HG02759 (cell line): Measurements from ENCODE around the gene SNX20.
A peak's percentile ranks its signal among the peaks of the same experiment; 100 is the strongest.

Experiments
- ATAC-seq: cut with Tn5 transposase; IDR thresholded peaks from one replicate; pipeline ENCODE4 v1.9.1; 2021; ENCODE audit warnings: mild to moderate bottlenecking, moderate library complexity; ENCODE audit not compliant: unreplicated experiment

SNX20 gene

DNA sequence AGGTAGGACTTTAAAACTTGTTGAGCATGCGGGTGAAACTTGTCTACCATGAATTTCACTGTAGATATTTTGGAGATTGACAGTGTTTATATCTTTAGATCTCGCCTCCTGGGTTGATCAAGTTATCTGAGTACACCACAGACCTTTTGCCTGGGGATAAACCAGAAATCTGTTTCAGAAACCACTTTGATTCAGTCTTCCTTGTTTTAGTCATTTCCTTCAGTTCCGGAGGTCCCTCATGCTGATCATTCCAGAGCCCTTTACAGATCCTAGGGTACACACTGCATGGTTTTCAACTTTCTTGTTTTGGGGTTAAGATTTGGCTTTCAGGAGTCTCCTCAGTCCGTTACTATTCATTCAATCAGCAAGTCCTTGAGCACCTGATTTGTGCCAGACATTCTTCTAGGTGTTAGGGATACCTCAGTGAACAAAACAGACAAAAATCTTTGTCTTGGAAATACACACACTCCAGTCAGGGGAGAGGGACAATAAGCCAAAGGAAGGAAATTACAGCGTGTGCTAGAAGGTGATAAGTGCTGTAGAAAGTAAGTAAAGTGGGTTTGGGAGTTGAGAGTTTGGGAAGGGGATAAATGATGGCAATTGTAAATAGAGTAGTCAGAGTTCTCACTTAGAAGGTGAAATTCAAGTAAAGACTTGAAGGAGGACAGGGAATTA, 24.5 kb upstream of the SNX20 start:
- ATAC-seq, result no peak

DNA sequence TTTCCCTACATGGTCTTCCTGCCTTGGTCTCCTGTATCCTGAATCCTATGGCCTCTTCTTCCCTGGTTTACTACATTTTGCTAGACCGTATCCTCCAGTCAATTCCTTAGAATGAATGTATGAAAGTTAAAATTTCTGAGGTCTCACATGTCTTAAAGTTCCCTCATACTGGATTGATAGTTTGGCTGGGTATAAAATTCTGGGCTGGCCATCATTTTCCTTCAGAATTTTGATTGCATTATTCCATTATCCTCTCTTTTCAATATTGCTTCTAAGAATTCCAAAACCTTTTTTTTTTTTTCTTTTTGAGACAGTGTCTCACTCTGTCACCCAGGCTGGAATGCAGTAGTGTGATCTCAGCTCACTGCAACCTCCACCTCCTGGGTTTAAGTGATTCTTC, 23.1 kb upstream of the SNX20 start:
- ATAC-seq, result no peak

DNA sequence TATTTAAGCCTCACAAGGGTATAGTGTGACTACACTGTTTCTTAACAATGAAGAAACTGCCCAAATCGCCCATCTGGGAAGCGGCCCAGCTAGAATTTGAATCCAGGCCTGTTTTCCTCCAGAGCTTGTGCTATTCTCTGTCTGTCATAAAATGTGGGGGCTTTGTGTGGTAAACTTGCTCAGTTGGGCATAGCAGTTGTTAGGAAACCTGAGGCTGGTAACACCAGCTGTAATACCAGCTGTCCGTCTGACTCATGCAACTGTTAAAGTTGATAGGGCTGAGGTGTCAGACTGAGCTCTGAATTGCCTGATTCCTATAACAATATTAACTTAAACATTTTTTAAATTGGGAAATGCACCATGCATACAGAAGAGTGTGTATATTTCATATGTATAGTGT, 21.6 kb upstream of the SNX20 start:
- no peak for ATAC-seq

DNA sequence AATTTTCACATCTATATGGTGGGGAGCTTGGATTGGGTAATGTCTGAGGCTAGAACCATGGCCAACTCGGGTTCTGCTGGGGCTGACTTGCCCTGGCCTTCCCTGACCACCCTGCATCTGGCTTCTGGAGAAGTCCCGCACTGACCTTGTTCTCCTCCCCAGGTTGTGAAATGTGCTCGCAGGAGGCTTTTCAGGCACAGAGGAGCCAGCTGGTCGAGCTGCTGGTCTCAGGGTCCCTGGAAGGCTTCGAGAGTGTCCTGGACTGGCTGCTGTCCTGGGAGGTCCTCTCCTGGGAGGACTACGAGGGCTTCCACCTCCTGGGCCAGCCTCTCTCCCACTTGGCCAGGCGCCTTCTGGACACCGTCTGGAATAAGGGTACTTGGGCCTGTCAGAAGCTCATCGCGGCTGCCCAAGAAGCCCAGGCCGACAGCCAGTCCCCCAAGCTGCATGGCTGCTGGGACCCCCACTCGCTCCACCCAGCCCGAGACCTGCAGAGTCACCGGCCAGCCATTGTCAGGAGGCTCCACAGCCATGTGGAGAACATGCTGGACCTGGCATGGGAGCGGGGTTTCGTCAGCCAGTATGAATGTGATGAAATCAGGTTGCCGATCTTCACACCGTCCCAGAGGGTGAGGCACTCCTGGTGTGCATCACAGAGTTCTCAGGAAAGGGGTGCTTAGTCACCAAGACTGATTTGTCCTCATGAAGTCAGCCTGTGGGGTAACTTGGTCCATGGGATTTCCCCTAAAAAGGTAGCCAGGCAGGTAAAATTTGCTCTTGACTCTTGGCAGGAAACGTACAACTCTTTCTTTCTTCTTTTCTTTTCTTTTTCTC, 18.4 kb upstream of the SNX20 start:
- ATAC-seq, result no peak

DNA sequence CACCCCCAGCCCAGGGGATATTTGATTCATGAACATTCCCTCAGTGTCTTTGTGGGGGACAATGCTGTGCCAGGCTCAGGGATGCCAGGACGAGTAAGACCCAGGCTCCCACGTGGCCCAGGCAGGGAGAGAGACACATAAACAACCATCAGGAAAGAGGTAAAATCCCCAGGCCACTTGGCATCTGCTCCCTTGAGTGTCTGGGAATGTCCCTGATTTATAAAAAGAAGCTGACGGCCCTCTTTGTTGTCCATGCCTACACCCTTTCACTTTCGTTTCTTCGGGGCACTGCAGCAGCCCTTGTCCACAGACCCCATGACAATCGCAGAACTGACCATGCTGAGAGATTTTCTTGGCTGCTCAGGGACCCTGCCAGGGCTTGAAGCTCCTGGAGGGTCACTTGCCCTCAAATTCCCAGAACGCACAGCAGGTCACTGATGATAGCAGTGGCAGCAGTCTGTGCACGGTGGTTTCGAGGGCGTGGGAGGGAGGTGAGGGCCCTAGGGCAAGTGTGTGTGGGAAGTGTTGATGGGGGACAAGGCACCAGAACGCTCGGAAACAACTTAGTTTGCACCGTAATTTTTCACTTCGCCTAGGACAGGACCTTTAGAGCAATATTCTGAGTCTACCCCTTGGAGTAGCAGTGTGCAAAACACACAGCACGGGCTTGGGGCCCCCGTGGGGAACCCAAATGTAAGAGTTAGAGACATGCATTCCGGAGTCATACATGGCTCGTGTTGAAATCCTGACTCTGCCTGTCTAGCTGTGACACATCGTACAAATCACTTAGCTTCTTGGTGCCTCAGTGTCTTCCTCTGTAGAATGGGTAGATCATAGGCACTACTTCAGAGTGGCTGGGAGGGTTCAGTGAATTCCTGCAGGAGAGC, 17.0 kb upstream of the SNX20 start:
- ATAC-seq, result peak; percentile 49

DNA sequence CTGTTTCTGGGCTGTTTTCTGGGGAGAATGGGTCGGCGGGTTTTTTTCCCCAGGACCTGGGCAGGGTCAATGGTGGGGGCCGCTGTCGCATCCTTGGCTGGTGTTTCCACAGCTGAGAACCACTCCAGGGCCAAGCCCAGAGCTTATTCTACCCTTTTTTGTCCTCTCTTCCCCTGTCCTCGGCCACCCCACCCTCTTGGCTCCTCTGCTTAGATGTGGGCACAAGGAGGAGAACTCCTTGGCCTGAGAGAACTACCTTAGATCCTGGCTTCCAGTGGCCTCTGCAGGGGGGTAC, 16.3 kb upstream of the SNX20 start:
- no peak for ATAC-seq

DNA sequence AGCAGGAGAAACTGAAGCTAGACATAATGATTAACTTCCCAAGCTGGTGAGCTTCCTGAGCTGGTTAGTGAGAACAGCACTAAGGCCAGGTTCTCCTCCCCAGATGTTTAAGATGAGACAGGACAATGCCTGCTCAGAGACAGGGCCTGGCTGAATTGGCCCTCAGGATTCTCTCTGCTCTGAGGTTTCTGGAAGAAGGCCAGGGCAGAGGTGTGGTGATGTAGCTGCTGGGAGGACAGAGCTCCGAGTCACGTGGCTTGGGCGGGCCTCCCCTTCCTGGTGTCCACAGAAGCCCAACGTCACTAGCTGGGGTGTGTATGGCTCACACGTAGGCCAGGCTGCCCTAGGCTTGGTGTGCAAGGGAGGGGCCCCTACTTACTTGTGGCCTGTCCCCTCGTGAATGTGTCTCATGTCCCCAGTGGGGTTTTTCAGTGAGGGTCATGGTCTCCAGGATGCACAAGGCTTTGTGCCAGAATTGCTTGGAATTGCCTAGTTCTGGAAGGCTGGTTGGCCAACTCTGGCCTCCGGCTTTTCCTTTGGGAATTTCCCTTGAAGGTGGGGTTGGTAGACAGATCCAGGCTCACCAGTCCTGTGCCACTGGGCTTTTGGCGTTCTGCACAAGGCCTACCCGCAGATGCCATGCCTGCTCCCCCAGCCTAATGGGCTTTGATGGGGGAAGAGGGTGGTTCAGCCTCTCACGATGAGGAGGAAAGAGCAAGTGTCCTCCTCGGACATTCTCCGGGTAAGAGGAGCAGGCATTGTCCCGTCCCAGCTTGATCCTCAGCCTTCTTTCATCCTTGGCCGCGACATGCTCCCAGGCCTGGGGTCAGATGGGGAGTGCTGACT, 15.7 kb upstream of the SNX20 start:
- peak; percentile 57 for ATAC-seq

DNA sequence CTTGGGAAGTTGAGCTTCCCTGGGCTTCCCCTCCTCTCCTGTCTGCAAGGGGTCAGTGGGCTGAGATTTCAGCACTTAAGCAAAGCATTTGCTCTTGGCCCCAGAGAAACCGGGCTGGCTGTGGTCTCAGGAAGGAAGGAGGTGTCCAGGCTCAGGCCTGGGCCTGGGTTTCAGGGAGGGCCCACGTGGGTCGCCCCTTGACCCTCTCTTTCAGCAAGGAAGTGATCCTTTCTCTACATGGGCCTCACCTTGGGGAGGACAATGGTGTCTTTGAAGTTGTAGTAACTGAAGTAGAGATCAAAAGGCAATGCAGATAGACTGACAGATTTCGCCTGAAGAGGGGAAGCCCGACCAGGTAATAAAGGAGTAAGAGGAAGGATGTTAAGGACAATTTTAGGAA, 15.0 kb upstream of the SNX20 start:
- peak; percentile 22 for ATAC-seq

DNA sequence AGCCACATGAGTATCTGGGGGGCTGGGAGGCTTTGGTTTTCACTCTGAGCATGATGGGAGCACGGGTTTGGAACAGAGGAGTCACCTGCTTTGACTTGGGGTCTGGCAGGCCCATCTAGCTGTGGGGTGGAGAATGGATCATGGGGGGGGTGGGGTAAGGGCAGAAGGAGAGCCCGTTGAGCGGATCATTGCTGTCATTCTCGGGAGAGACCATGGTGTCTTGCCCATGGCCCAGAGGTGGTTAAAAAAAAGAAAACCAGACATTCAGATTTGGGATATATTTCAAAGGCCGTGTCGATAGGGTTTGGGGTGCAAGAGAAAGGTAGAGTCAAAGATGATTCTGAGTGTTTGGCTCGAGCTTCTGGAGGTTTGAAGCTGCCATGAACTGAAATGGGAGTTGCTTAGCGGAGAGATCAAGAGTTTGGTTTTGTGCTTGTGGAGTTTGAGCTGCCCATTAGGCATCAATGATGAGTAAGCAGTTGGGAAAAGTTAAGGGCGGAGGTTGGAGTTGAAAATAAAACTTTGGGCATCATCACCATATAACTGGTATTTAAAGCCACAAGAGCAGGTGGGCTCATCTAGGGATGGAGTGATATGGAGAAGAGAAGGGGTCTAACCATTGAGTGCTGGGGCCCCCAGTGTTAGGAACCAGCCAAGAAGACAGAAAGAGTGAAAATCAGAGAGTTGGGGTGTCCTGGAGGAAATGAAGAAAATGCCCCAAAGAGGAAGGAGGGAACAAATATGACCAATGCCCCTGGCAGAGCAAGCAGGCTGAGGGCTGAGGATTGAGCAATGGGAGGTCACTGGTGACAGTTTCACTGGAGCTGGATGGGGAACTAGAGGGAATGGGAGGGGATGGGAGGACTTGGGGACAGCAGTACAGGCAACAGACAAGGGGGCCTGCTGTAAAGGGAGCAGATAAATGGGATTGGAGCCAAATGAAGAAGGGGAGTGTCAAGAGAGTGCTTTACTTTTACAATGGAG, 14.2 kb upstream of the SNX20 start:
- ATAC-seq, result no peak

DNA sequence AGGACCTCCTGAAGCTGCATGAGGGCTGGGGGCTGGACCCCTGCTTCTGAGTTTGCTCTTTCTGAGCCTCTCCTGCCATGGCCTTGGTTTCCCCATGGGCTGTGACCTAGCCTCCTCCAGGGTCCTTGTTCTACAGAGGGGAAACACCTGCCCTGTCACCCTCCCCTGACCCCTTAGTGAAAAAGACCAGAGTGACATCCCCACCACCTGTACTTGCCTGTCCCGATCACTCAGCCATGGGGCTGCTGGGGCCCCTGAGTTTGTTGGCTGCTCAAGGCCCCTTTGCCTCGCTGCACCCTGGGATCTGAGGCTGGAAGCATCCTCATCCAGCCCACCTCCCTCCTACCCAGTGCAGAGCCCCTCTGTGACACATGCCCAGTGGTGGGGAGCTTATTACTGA, 13.1 kb upstream of the SNX20 start:
- peak; percentile 35 for ATAC-seq

DNA sequence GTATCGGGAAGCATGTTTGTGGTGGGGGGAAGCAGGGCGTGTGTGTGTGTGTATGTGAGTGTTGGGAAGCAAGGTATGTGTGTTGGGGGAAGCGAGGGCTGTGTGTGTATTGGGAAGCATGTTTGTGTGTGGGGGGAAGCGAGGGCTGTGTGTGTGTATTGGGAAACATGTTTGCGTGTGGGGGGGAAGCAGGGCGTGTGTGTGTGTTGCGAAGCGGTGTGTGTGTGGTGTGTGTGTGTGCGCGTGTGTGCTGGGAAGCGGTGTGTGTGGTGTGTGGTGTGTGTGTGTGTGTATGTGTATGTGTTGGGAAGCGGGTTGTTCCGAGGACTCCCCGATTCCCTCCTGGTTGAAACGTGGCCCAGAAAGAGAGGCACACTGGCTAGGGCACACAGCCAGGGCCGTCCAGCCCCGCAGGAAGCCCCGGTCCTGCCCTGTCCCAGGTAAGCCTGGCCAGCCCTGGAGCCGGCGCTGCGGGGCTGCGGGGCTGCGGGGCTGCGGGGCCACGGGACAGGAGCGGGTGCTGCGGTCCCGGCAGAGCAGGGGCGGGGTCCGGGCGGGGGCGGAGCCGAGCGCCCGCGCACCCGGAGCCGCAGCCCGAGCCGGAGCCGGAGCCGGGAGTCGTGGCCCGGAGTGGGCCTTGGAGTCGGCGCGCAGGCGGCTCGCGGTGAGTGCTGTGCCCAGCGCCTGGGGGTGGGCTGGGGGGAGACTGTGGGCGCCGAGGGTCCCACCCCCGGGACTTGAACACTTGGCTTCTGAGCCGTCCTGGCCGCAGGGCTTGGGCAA, 12.1 kb upstream of the SNX20 start, which contains the start of gene NOD2:
TSS of gene NOD2 (plus strand) at position 608 of the 783 bp plus-strand sequence. CDS start 5,890 bp downstream, outside the sequence.
- no peak for ATAC-seq

DNA sequence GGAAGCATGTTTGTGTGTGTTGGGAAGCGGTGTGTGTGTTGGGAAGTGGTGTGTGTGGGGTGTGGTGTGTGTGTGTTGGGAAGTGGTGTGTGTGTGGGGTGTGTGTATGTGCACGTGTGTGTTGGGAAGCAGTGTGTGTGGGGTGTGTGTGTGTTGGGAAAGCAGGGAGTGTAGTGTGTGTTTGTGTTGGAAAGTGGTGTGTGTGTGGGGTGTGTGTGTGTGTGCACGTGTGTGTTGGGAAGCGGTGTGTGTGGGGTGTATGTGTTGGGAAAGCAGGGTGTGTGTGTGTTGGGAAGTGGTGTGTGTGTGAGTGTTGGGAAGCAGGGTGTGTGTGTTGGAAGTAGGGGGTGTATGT, 11.5 kb upstream of the SNX20 start:
- no peak for ATAC-seq

DNA sequence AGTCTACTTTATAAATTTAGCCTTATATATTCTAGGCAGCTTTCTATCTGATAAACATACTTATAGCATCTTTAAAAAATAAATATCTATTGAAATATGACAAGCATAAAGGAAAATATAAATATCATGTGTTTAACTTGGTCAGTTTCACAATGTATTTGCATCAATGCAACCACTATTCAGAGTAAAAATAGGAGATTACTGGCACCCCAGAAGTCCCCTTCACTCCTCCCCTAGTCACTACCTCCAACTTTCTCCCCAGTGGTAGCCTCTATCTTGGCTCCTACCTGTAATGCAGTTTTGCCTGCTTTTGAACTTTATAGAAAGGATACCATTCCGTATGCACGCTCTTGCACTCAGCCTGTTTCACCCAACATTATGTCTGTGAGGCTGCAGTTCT, 9.1 kb upstream of the SNX20 start:
- no peak for ATAC-seq

DNA sequence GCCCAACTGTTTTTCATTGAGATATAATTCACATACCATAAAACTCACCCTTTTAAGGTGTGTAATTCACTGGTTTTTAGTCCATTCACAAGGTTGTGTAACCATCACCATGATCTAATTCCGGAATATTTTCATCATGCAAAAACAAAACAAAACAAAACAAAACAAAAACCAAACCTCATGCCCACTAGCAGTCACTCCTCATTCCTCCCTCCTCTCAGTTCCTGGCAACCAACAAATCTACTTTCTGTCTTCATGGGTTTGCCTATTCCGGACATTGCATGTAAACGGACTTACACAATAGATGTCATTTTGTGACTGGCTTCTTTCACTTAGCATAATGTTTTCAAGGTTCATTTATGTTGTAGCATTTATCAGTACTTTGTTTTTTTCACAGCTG, 7.8 kb upstream of the SNX20 start:
- no peak for ATAC-seq

DNA sequence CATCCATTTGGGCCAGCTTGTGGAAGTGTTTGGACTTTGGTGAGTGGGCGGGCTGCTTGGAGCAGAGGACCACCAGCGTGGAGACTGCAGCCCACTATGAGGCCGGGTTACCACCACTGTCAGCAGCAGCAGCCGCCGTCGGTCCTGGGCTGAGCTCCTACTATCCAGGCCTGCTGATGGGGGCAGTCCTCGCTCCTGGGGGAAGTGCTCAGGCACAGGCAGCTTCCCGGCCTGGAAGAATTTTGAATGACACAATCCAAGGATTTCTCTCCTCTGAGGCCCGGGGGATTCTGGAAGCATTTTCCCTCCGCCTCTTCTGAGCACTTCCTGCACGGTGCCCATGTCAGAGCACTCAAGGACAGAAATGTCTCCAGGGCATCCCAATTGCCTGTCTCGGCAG, 7.0 kb upstream of the SNX20 start:
- ATAC-seq, result no peak

DNA sequence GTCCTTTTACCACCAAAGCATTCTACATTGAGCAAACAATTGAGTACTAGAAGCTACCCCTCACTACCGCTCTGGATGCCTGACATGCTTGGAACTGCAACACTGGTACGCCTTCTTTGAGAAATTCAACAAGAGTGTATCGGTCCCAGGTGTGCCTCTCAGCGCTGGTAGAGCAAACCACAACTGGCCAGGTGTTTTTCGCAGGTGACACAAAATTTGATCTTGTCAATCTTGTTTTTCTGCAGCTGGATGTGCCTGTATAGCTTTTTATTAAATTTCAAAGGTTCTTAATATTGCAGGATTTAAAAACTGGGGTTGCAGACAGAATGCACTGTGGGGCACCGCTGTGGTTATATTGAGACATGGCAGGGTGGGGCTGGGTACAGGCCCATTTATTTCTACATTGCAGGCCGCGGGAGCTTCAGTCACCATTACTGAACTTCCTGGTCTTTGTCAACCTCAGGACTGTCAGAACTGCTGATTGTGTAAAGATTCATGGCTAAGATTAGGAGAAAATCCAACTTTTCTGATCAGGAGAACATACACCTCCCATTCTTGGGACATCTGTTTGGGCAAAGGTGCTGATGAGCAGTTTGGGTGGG, 4.5 kb upstream of the SNX20 start:
- ATAC-seq, result no peak

DNA sequence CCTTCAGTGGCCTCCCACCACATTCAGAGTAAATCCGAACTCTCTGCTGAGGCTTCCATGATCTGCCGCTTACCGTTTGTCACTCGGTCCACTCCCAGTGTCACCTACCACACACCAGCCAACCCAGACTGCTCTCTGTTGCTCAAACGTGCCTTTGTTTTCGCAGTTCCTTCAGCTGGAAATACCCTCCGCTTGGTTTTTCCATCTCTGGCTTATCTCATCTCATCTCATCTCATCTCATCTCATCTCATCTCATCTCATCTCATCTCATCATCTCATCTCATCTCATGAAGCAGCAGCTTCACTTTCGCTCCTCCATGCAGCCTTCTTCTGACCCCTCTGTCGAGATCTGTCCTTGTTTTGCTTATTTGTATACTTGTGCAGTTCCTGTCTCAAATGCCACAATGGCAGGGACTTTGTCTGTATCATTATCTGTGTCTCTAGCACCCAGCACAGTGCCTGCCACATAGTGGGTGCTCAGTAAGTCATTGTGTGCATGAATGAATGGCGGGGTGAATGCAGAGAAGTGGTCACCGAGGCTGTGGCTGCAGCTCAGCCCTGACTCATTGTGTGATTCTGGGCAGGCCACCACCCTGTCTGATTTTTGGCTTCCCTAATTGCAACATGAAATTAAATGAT, 3.8 kb upstream of the SNX20 start:
- peak; percentile 24 for ATAC-seq
